Stimulated activated CD4-positive, alpha-beta T cell treated with anti-CD3 and anti-CD28 coated beads, Interleukin-15, amount 100 ng/mL, for 1 hour (primary cell): Measurements from ENCODE around the gene CRADD.

Experiments
- DNase-seq, 2 donors: peaks; one replicate each; pipeline ENCODE4 v3.0.0-alpha.2; 2020; ENCODE audit warnings: low read depth in 1 of 2, low spot score in 1 of 2

The CRADD gene

DNA sequence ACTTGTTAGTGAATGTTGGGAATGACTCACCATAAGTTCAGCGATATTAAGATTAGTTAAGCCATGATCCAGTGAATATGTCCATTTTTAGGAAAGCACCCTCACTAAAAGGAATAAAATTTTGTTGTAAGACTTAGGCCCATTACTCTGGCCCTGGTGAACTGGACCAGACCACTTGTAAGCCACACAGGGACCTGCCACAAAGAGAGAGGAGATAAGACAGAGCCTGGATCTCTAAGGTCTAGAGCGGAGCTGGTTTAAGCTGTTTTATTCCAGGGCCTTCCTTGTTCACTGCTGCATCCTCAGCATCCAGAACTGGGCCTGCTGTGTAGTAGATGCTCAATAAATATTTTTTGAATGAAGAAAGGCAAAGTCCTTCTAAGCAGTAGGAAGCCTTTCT lies 79.1 kb downstream of the CRADD start:
- no peak for DNase-seq

- DNase-seq = no peak
These were observed 80.9 kb downstream of the CRADD start for GRCh38 chr12:93757792-93758694.

- no peak for DNase-seq
These were observed 81.7 kb downstream of the CRADD start for GRCh38 chr12:93758801-93759373.

- DNase-seq = no peak
These were observed 82.4 kb downstream of the CRADD start for GRCh38 chr12:93759512-93760081.

- no peak for DNase-seq
These were observed 83.2 kb downstream of the CRADD start for GRCh38 chr12:93760275-93760875.

DNA sequence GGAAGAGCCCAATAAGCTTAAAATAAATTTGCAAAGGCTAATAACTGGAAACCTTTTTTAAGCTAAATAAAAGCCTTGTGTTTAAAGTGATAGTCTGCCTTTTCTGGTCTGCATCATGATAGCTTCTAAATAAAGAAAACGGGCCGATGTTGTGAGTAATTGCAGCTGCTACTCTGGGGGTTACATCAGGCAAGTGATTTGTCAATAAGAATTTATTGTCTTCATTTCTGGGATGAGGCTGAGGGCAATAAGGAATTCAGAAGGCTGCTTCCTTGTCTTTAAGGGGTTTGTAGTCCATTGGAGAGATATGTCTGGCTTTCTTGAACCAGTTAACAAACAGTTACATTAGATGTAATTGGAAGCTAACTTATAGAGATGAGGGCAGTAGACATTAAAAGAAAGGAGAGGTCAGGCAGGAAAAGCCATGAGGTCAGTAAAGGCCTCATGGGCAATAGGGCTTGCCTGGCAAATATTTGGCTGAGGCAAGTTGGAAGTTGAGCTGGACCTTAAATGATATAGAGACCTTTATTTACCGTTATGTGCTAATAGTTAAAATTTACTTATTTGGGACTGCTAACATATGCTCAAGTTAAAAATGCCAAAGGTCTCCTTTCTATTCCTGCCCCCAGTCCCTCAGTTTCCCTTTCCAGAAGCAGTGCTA lies 85.0 kb downstream of the CRADD start:
- no peak for DNase-seq

- no peak for DNase-seq
These were observed 85.9 kb downstream of the CRADD start for GRCh38 chr12:93762912-93763553.

DNA sequence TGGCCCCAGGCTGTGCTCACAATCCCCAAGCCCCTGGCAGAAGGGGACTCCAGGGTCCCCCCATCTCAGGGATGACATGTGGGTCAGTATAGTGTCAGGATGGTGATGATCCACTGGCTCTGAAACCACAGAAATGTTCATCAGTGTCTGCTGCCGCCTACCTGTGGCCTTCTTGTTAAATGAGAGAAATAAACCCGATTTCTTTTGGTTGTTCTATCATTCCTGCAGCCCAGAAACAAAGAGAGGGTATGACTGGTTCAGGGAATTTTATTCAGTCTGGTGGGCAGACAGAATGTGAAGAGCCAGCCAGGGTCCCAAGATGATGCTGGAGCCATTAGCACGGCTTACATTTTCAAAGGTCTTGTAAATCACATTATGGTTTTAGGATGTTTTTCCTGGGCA lies 86.6 kb downstream of the CRADD start:
- no peak for DNase-seq

DNA sequence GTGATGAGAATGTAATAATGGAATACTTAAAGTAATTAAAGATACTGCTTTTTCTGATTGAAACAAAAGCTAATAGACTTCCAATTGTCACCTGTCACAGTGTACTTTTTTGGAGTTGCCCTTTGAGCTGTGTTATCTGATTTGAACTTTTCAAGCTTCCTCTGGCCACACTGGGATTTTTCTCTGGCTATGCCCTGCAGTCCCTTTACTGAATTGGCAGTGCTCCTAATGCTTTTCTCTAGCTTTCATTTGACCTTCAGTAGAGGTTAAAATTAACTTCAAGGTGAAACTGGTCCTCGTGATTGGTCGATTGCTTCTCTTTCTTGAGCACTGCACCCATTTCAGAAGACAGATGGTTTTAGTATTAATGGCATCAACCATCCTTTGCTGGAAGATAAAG lies 89.2 kb downstream of the CRADD start:
- no peak for DNase-seq

DNA sequence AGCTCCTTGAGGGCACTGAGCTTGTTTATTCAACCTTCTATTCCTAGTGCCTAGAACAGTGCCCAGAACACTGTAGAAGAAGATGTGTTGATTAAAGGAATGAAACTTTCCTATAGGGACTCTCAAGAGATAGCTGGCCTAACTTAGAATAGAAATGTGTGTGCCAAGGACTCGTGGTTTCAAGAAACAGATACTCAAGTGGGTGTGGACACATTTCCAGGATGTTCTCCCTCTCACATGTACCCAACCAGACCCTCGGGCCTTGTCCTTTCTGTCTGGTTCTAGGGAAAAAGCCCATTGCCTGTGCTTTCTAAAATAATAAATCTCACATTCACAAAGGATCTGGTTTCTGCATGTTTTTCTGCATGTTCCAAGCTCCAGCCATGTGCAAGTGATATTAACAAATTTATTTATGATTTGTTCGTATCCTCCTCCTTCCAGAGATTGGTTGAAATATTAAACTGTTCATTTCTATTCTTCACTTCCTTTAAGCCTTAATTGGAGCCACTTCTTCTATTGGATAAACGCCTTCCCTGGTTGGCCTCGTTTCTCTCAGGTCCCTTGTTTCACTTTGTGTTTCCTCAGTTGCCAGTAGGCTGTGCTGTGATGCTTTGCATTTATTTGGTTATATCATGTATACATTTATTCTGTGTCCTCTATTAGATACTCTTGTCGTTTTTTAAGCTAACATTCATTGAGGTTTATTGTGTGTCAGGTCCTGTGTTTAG lies 89.8 kb downstream of the CRADD start:
- DNase-seq = no peak

DNA sequence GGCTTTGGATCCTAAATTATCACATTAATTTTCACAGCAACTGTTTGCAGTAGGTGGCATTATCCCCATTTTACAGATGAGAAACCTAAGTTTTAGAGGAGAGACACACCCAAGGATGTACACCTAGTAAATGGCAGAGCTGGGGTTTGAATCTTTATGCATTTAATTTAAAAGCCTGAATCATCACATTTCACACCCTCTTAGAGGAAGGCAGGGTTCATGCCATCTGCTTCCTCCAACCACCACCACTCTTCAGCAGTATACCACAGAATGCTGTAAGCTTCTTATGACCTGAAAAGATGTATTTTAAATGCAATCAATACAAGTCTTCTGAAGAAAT lies 90.3 kb downstream of the CRADD start:
- DNase-seq = no peak

DNA sequence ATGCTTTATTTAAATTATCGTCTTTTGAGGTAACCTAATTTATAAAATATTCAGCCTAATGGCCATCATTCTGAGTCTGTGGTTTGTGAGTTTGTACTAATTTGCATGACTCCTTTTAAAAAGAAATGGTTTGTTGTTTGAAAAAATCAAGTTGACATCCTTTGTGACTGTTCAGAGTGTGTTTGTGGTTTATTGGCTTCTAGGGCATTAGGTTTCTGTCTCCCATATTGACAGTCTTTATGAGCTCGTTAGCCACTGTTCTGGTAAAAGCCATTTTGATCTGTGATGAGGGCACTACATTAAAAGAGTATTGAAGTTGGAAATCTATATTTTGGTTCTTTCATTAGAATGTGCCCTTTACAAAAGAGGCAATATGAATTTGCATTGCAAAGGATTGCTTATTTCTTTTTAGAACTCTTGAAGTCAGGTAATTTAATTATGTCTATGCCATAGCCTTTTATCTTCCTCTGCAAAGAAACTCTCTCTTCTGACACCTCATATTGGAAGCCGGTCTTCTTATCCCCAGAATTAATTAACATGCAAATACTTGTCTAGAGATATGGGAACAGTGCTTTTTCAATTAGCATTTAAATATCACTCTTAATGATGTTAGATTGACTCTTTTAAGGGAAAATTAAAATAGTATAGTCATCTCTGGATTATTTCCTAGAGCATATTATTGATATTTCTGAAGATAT lies 95.0 kb downstream of the CRADD start:
- DNase-seq = no peak

GRCh38 chr12:93773122-93773871 lies 96.1 kb downstream of the CRADD start:
- DNase-seq = peak in 1 of 2 donors; percentile 16

DNA sequence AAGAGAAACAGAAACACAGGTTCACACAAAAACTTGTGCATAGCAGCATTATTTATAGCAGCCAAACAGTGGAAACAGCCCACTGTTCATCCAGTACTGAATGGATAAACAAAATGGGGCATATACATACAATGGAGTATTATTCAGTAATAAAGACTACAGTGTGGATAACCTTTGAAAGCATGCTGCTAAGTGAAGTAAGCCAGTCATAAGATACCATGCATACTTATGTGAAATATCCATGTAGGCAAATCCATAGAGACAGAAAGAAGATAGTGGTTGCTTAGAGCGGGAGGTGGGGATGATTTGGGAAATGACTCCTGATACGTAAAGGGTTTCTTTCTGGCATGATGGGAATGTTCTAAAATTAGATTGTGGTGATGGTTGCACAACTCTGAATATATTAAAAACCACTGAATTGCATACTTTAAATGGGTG lies 99.4 kb downstream of the CRADD start:
- no peak for DNase-seq

- DNase-seq = no peak
These were observed 100.1 kb downstream of the CRADD start for GRCh38 chr12:93777254-93777653.

GRCh38 chr12:93778306-93778705 lies 101.1 kb downstream of the CRADD start:
- no peak for DNase-seq

GRCh38 chr12:93778766-93779165 lies 101.6 kb downstream of the CRADD start:
- no peak for DNase-seq

- DNase-seq = no peak
These were observed 103.0 kb downstream of the CRADD start for GRCh38 chr12:93780101-93780641.

- peak in 1 of 2 donors; percentile 5 for DNase-seq
These were observed 103.7 kb downstream of the CRADD start for GRCh38 chr12:93780886-93781285.
